DND-41 (cell line): Measurements from ENCODE around the gene SAPCD2.

Experiments used
- EZH2 ChIP-seq: IDR thresholded peaks from 3 replicates; pipeline ENCODE4 v1.6.1; 2012; ENCODE audit warnings: borderline replicate concordance, low read depth, mild to moderate bottlenecking, moderate library complexity, low read length, inconsistent platforms; ENCODE audit not compliant: severe bottlenecking
- TF ChIP-seq, protein P1 (sequence below): IDR thresholded peaks from 2 replicates; pipeline ENCODE4 v1.5.1; 2012; ENCODE audit warnings: borderline replicate concordance, low read length, moderate library complexity, mild to moderate bottlenecking; ENCODE audit not compliant: poor library complexity, severe bottlenecking; ENCODE audit errors: extremely low read depth

DNA sequence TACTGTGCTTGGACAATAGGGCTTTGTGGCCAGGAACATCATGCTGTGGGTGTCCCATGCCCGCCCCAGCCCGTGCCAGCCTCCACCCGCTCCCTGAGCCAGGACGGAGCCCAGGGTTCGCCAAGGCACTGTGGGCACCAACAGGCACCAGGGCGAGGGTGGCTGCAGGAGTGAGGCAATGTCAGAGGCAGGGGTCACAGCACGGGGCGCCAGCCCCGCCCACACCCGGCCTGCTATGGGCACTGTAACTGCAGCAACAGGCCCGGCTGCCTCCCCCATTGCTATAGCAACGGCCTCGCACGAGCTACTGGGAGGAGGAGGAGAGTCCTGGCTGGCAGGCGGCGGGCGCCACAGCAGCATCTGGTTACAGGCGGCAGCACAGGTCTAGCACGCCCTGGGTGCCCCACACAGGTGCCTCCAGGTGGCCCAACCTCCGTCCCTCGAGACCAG is 44.8 kb downstream of the SAPCD2 start:
- TF ChIP-seq EZH2: no peak
- TF ChIP-seq, protein P1, sequence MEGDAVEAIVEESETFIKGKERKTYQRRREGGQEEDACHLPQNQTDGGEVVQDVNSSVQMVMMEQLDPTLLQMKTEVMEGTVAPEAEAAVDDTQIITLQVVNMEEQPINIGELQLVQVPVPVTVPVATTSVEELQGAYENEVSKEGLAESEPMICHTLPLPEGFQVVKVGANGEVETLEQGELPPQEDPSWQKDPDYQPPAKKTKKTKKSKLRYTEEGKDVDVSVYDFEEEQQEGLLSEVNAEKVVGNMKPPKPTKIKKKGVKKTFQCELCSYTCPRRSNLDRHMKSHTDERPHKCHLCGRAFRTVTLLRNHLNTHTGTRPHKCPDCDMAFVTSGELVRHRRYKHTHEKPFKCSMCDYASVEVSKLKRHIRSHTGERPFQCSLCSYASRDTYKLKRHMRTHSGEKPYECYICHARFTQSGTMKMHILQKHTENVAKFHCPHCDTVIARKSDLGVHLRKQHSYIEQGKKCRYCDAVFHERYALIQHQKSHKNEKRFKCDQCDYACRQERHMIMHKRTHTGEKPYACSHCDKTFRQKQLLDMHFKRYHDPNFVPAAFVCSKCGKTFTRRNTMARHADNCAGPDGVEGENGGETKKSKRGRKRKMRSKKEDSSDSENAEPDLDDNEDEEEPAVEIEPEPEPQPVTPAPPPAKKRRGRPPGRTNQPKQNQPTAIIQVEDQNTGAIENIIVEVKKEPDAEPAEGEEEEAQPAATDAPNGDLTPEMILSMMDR: no peak
